Measurements from ENCODE around the gene TNFSF15.

The TNFSF15 gene

DNA sequence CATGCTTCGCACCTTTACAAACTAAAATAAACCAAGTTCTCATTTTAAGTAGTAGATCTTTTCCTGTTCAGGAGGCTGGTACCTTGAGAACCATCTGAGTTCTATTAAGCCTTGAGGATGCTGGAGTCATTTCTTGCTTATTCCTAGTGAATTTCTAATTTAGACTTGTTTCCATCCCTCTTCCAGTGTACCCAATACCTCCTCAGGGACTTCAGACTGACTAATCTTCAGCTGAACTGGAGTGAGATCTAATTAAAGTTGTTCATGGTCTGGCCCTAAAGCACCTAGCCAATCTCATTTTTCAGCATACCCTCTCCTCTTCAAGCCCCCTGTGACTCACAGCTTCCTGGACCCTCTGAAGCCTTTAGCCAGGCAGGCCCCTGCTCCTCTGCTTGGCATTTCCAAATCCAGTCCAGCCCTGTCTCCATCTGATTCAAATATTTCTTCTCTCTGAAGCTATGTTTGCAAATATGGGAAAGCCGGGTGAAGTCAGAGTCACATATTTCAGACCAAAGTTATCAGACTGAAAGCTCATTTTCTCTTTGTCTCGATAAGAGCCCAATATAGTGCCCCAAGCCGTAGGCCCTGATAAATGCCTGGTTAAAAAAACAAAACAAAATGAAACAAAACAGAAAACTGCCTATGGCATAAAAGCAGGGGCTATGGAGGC is 19.4 kb upstream of the TNFSF15 start:
- in situ Hi-C loops (cut with MboI; ENCODE audit: low sequenced_read_pairs), result no loop called here

- in situ Hi-C loops (cut with MboI; ENCODE audit: low sequenced_read_pairs), result no loop called here
Measured at GRCh38 chr9:114824110-114824509, 18.3 kb upstream of the TNFSF15 start.

GRCh38 chr9:114823441-114823840 is 17.6 kb upstream of the TNFSF15 start:
- in situ Hi-C loops (cut with MboI; ENCODE audit: low sequenced_read_pairs), result no loop called here

- in situ Hi-C loops (cut with MboI; ENCODE audit: low sequenced_read_pairs), result no loop called here
Measured at GRCh38 chr9:114822708-114823107, 16.9 kb upstream of the TNFSF15 start.

GRCh38 chr9:114820776-114821501 is 15.1 kb upstream of the TNFSF15 start:
- in situ Hi-C loops (cut with MboI; ENCODE audit: low sequenced_read_pairs), result no loop called here

DNA sequence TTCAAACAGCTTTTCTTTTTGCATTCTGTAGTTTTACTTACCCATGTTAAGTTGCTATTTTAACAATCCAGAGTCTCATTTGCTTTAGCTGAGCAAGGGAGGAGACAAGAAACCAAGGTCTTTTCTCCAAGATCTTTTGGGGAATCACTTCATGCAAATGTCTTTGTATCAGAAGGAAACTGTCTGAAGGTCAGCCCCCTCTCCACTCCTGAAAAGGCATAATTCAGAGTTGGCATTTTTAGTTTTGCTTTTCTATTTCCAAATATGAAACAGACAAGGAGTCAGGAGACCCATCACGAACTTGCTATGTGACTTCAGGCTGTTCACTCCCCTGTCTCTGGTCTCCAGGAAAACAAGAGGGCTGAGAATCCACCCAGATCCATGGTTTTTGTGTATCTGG is 12.3 kb upstream of the TNFSF15 start:
- in situ Hi-C loops (cut with MboI; ENCODE audit: low sequenced_read_pairs), result no loop called here

GRCh38 chr9:114813717-114814418 is 8.0 kb upstream of the TNFSF15 start:
- in situ Hi-C loops (cut with MboI; ENCODE audit: low sequenced_read_pairs), result no loop called here

DNA sequence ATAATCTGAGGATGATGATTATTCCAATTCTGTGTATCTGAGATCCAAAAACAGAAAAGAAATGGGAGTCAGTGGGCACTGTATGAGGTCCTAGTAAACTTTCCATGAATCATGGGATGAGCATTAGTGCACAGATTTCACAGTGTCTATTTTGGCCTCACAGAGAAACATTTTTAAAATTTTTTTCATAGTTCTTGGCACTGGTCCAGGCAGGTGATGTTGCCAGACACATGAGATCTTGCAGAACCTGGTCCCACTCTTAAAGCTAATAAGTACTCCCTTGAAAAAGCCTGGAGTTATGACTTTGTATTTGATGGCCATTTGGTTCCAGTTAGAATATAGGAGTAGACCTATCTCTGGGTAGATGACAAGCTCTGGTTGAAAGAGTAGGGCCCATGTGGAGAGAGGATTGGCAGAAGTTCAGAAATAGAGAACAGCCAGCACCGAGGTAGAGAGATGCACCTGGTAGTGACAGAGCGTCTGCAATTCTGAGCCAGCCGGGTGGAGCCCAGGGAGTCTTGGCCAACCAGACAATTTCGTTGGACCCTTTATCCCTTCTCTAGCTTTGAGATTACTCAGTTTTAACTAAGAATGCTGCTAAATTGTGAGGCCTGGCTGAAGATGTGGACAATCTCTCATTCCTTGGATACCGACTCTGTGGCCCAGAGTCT is 6.3 kb upstream of the TNFSF15 start:
- in situ Hi-C loops (cut with MboI; ENCODE audit: low sequenced_read_pairs), result no loop called here

DNA sequence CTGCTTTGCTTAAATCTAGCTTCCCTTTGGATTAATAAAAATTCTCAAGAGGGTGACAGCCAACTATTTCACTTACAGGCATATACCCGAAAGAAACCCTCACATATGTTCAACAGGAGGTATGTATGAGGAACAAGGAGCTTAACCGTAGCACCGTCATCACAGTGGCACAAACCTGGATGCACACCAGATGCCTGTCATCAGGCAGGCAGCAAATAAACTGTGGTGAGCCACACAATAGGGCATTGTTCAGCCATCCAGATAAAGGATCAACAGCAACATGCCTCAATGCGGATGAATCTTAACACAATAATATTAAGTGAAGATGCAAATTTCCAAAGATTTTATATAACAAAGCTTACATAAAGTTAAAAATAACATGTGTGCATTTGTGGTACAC is 5.5 kb upstream of the TNFSF15 start:
- in situ Hi-C loops (cut with MboI; ENCODE audit: low sequenced_read_pairs), result no loop called here

DNA sequence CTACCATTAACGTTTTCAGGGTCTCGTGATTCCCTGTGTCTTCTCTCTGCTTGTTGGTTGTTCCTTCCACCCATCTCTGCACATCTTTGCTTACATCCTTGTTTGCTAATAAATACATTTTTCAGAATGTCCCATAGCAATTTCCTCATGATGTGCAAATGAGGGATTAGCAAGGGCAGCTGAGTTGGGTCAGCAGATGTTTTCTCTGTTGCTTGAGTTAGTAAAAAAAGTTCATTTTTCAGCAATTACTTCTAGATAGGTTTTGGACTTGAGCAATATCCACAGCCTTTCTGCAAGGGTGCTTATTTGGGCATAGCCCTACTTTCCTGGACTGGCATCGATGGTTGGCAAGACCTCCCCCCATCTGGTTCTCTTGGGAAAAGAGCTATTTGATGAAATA is 4.8 kb upstream of the TNFSF15 start:
- in situ Hi-C loops (cut with MboI; ENCODE audit: low sequenced_read_pairs), result no loop called here

DNA sequence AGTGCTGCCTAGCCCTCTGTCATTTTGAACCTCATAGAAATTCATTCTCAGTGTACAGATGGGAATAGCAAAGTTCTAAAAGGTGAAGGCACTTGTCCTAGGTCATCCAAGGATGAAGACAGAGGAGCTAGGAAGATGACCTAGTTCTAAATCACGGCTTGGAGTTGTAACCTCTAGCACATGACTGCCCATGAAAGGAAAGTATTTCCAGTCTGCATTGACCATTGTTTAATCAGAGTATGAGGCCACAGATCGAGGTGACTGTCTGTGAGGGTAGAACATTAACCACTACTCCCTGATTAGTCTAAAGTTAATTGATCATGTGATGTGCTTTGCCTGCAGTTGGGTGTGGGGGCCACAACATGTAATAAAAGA is 674 bp upstream of the TNFSF15 start:
- in situ Hi-C loops (cut with MboI; ENCODE audit: low sequenced_read_pairs), result no loop called here

- in situ Hi-C loops (cut with MboI; ENCODE audit: low sequenced_read_pairs), result no loop called here
Measured at GRCh38 chr9:114804505-114804904, 1.3 kb downstream of the TNFSF15 start.

GRCh38 chr9:114803479-114804265 is 2.2 kb downstream of the TNFSF15 start:
- in situ Hi-C loops (cut with MboI; ENCODE audit: low sequenced_read_pairs), result no loop called here

DNA sequence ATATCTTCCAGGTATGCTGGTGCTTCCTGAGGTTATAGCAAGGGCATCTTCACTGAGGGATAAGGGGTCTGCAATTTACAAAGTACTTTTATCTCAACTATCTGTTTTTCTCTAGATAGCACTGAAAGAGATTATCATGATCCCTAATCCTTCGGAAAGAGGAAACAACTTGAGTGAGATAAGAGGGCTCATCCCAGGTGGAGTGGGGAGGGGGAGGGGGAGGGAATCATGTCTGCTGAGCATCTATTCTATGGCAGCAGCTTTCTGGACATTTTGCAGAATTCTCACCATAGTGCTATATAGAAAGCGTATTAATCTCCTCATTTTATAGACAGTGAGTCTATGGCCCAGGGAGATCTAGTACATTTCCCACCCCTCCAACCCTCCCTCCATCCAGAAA is 5.9 kb downstream of the TNFSF15 start:
- in situ Hi-C loops (cut with MboI; ENCODE audit: low sequenced_read_pairs), result no loop called here

DNA sequence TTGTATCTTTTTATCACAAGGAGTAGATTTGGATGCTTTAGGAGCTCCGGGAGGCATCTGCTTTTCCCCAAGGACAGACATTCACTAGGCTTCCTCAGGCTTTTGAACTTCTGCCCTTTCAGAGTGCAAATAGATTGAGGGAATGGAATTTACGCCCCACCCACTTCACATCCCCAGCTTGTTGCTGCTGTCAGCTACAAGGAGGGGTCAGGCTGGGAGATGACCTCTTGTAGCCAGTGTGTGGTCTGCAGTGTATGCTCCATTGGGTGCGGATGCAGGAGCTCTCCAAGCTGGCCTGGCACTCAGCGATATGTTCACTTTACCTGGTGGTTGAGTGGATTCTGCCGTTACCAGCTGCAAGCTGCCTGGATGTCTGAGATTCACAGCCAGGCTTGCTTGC is 6.4 kb downstream of the TNFSF15 start:
- in situ Hi-C loops (cut with MboI; ENCODE audit: low sequenced_read_pairs), result no loop called here

DNA sequence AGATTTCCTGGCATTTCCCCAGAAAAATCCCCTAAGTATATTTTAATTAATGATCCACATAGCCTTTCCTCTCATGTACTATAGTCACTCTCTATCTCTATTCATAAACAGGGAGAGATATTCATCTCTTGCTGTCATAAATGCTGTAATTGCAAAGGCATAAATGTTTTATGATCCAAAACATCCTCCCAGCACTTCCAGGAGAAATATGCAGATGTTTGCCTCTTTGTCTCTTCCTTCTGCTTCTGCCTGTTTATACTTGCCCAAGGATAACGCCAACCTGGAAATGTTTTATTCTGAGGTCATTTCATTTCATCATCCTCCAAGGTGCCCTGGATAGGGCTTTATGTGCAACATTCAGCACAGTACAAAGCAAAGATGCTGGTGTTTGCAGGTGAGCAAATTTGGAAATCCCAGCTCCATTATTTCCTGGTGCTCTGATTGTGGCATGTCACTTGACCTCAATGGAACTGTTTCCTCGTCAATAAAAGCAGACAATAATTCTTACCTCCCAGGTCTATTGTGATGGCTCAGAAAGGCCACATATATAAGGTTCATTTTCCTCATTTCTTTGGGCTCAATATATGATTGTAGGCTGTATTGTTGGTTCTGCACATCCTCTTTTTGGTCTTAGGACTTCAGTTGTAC is 6.9 kb downstream of the TNFSF15 start:
- in situ Hi-C loops (cut with MboI; ENCODE audit: low sequenced_read_pairs), result no loop called here

GRCh38 chr9:114798101-114798500 is 7.7 kb downstream of the TNFSF15 start:
- in situ Hi-C loops (cut with MboI; ENCODE audit: low sequenced_read_pairs), result no loop called here

- in situ Hi-C loops (cut with MboI; ENCODE audit: low sequenced_read_pairs), result no loop called here
Measured at GRCh38 chr9:114792396-114792795, 13.4 kb downstream of the TNFSF15 start.

GRCh38 chr9:114791736-114792135 is 14.1 kb downstream of the TNFSF15 start:
- in situ Hi-C loops (cut with MboI; ENCODE audit: low sequenced_read_pairs), result no loop called here

DNA sequence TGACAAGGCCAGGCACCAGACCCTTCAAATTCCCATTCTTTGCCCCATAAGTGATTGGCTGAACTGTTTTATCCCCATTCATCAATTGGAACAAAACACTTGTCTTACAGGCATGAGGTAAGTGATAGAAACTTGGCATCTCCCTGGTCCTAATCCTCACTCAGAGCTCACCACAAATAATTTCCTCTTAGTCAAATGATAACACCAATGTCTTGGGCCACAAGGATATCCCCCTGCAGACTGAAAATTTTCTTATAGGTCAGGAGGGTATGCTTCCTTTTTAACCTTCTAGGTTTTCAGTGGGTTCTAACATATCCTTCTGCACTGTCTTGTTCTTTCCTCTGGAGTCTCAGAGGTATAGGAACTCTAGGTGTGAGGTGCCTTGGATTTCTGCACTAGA is 14.5 kb downstream of the TNFSF15 start:
- in situ Hi-C loops (cut with MboI; ENCODE audit: low sequenced_read_pairs), result no loop called here

Measured in HL-60/S4 (cell line).